H1 (cell line): ENCODE results near the gene PCDHGA11. TPM values are rescaled to one million over a fixed set of nuclear protein-coding genes. Genes with fewer than 3 reads are reported as not detected.

Experiments used
- BCL11A ChIP-seq, 2 experiments: IDR thresholded peaks; one replicate each; pipeline ENCODE4 v1.6.1; 2011; ENCODE audit warnings: low read depth in 2 of 2, low read length in 2 of 2, mild to moderate bottlenecking in 2 of 2
- BRCA1 ChIP-seq: IDR thresholded peaks from 2 replicates; pipeline ENCODE4 v1.6.1; 2012; ENCODE audit warnings: low read depth, low read length, improper control_type of control experiment
- CTBP2 ChIP-seq: IDR thresholded peaks from 2 replicates; pipeline ENCODE4 v1.7.0; 2011; ENCODE audit warnings: borderline replicate concordance, mild to moderate bottlenecking, moderate library complexity, mixed read lengths, low read length; ENCODE audit not compliant: insufficient read depth, insufficient read length
- HDAC6 ChIP-seq: IDR thresholded peaks from one replicate; pipeline ENCODE4 v1.7.1; 2012; ENCODE audit warnings: low read depth, mild to moderate bottlenecking, inconsistent platforms, low read length, moderate library complexity
- POLR2AphosphoS5 ChIP-seq: IDR thresholded peaks from 2 replicates; pipeline ENCODE4 v1.6.1; 2011; ENCODE audit warnings: low read depth, low read length
- TBP ChIP-seq: IDR thresholded peaks from 2 replicates; pipeline ENCODE4 v1.6.1; 2011; ENCODE audit warnings: low read depth, low read length, improper control_type of control experiment
- TEAD4 ChIP-seq: IDR thresholded peaks from 2 replicates; pipeline ENCODE4 v1.6.1; 2012; ENCODE audit warnings: low read depth, low read length, inconsistent platforms, mixed read lengths
- YY1 ChIP-seq: IDR thresholded peaks from 2 replicates; pipeline ENCODE4 v1.6.1; 2011; ENCODE audit warnings: low read depth, mild to moderate bottlenecking, low read length
- polyA plus RNA-seq, 7 experiments: library from polyadenylated mRNA; depleted of rRNA in 3 of 7; stranded (reverse) in 5 of 7; unstranded in 2 of 7; fragments of >200 nt in 5 of 7; fragments of 200-250 nt in 2 of 7; gene quantifications; 1 replicate in 5 of 7; 2 replicates in 1 of 7; 4 replicates in 1 of 7; pipeline versions ENCODE4 v1.2.1 to v1.2.3, GENCODE V29; 2011 to 2013; ENCODE audit warnings: missing spikeins in 2 of 7, mixed read lengths in 2 of 7
- total RNA-seq: library from RNA; stranded (reverse); fragmentation: NEBNext Ultra II Directional; extraction: Animal tissue kit (Norgen Biotek cat#: 25700); gene quantifications from 2 replicates; pipeline ENCODE4 v1.2.1, GENCODE V29; 2021
- TF ChIP-seq, protein P1 (sequence below): IDR thresholded peaks from 2 replicates; pipeline ENCODE4 v1.6.1; 2012; ENCODE audit warnings: inconsistent platforms

PCDHGA11 gene
- total and polyA plus RNA-seq, 2 of the 8 experiments (the other 6 are each of a cell fraction or from before 2014, with no cell fraction given) = 2.2 to 8.2 TPM

DNA sequence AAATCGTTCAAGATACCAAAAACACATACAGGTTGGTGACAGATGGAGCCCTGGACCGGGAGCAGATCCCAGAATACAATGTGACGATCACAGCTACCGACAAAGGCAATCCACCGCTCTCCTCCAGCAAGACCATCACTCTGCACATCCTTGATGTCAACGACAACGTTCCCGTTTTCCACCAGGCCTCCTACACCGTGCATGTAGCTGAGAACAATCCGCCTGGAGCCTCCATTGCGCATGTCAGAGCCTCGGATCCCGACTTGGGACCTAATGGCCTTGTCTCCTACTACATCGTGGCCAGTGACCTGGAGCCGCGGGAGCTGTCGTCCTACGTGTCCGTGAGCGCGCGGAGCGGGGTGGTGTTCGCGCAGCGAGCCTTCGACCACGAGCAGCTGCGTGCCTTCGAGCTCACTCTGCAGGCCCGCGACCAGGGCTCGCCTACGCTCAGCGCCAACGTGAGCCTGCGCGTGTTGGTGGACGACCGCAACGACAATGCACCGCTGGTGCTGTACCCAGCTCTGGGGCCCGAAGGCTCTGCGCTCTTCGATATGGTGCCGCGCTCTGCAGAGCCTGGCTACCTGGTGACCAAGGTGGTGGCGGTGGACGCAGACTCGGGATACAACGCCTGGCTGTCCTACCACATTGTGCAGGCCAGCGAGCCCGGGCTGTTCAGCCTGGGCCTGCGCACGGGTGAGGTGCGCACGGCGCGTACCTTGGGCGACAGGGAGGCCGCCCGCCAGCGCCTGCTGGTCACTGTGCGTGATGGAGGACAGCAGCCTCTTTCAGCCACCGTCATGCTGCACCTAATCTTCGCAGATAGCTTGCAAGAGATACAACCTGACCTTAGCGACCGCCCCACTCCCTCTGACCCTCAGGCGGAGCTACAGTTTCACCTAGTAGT is 49.0 kb upstream of the PCDHGA11 start (continued):
- TF ChIP-seq POLR2AphosphoS5 (no peak), HDAC6 (no peak), YY1 (no peak), TEAD4 (no peak), BRCA1 (no peak), TBP (no peak), BCL11A (IDR thresholded peaks at IDR 0.05; ENCODE audit: low read depth in 2 of 2, low read length in 2 of 2) (no peak), CTBP2 (no peak)
- TF ChIP-seq, protein P1, sequence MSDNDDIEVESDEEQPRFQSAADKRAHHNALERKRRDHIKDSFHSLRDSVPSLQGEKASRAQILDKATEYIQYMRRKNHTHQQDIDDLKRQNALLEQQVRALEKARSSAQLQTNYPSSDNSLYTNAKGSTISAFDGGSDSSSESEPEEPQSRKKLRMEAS = no peak
